ENCODE data around the gene PERM1.

PERM1 gene

GRCh38 chr1:945688-946556 is 36.0 kb downstream of the PERM1 start:
- no peak for DNase-seq (ENCODE audit: low spot score)

GRCh38 chr1:944341-945325 is 37.3 kb downstream of the PERM1 start:
- DNase-seq (ENCODE audit: low spot score): no peak

- DNase-seq (ENCODE audit: low spot score): no peak
Measured at GRCh38 chr1:943545-944340, 38.1 kb downstream of the PERM1 start.

GRCh38 chr1:942864-943533 is 38.9 kb downstream of the PERM1 start:
- no peak for DNase-seq (ENCODE audit: low spot score)

- no peak for DNase-seq (ENCODE audit: low spot score)
Measured at GRCh38 chr1:942411-942821, 39.5 kb downstream of the PERM1 start.

- peak; percentile 77 for DNase-seq (ENCODE audit: low spot score)
Measured at GRCh38 chr1:941588-942383, 40.1 kb downstream of the PERM1 start.

GRCh38 chr1:941015-941587 is 40.8 kb downstream of the PERM1 start:
- no peak for DNase-seq (ENCODE audit: low spot score)

GRCh38 chr1:940107-941014 is 41.5 kb downstream of the PERM1 start:
- no peak for DNase-seq (ENCODE audit: low spot score)

GRCh38 chr1:939511-940106 is 42.3 kb downstream of the PERM1 start:
- no peak for DNase-seq (ENCODE audit: low spot score)

GRCh38 chr1:938711-939489 is 43.0 kb downstream of the PERM1 start:
- DNase-seq (ENCODE audit: low spot score): no peak

GRCh38 chr1:938088-938683 is 43.7 kb downstream of the PERM1 start:
- DNase-seq (ENCODE audit: low spot score): peak; percentile 60

GRCh38 chr1:937521-937920 is 44.4 kb downstream of the PERM1 start:
- no peak for DNase-seq (ENCODE audit: low spot score)

- no peak for DNase-seq (ENCODE audit: low spot score)
Measured at GRCh38 chr1:936348-937264, 45.3 kb downstream of the PERM1 start.

- no peak for DNase-seq (ENCODE audit: low spot score)
Measured at GRCh38 chr1:935751-936231, 46.1 kb downstream of the PERM1 start.

GRCh38 chr1:934991-935750 is 46.7 kb downstream of the PERM1 start:
- no peak for DNase-seq (ENCODE audit: low spot score)

- no peak for DNase-seq (ENCODE audit: low spot score)
Measured at GRCh38 chr1:933603-933940, 48.3 kb downstream of the PERM1 start.

Measured in SW480 (cell line).